IMR-90 (cell line): ENCODE measurements around the gene SRRM1. TPM values are rescaled to one million over a fixed set of nuclear protein-coding genes. Genes with fewer than 3 reads are reported as not detected.
A peak's percentile ranks its signal among the peaks of the same experiment; 100 is the strongest.

ENCODE experiments used
- ATAC-seq: fragments of 200-7000 bp; cut with Tn5 transposase; 2 replicates; pipeline ENCODE4 v1.9.1; 2020; ENCODE audit warnings: low read depth, mild to moderate bottlenecking, moderate library complexity
- BruUV-seq: library from RNA; stranded (reverse); fragments of 400-500 nt; replicated peaks from 2 replicates; lab custom pipeline; 2021; lab: Mats Ljungman, UMichigan
- CTCF ChIA-PET: fragments of 300-600 bp; formaldehyde crosslinking; extraction: SDS; loops from one replicate; lab custom pipeline; 2021; ENCODE audit warnings: antibody characterized with exemption; lab: Yijun Ruan, JAX
- POLR2A ChIA-PET: fragments of 300-600 bp; sonication (Branson Sonifier 250); formaldehyde crosslinking; loops from one replicate; lab custom pipeline; 2022; ENCODE audit warnings: antibody characterized with exemption; ENCODE audit not compliant: unreplicated experiment; lab: Charles Lee
- DNase-seq: peaks from one replicate; pipeline ENCODE4 v3.0.0; 2013
- H2AFZ ChIP-seq: replicated peaks from 2 replicates; pipeline ENCODE3; 2013; ENCODE audit warnings: low read length, mild to moderate bottlenecking; ENCODE audit not compliant: poor library complexity
- H2AK5ac ChIP-seq: 2 replicates; pipeline ENCODE4 v1.6.1; 2013; ENCODE audit warnings: low read depth, low read length, inconsistent platforms
- H2AK9ac ChIP-seq: replicated peaks from 2 replicates; pipeline ENCODE3; 2013; ENCODE audit warnings: mild to moderate bottlenecking, low read depth, low read length, moderate library complexity; ENCODE audit not compliant: poor library complexity
- H2BK120ac ChIP-seq: 2 replicates; pipeline ENCODE4 v1.6.1; 2013; ENCODE audit warnings: low read depth, low read length, inconsistent platforms
- H2BK15ac ChIP-seq: 3 replicates; pipeline ENCODE4 v1.6.1; 2013; ENCODE audit warnings: low read depth, low read length, inconsistent platforms
- H2BK20ac ChIP-seq: 2 replicates; pipeline ENCODE4 v1.6.1; 2013; ENCODE audit warnings: low read depth, mild to moderate bottlenecking, inconsistent platforms, low read length, moderate library complexity
- H2BK5ac ChIP-seq: 2 replicates; pipeline ENCODE4 v1.6.1; 2013; ENCODE audit warnings: mild to moderate bottlenecking, low read depth, low read length, inconsistent platforms; ENCODE audit not compliant: poor library complexity, severe bottlenecking
- H3K14ac ChIP-seq: replicated peaks from 2 replicates; pipeline ENCODE4 v1.6.1; 2013; ENCODE audit warnings: low read depth, low read length, inconsistent platforms
- H3K18ac ChIP-seq: 2 replicates; pipeline ENCODE4 v1.6.1; 2013; ENCODE audit warnings: low read depth, low read length, control low read depth
- H3K23ac ChIP-seq: 2 replicates; pipeline ENCODE4 v1.6.1; 2013; ENCODE audit warnings: low read depth, low read length, inconsistent platforms
- H3K27ac ChIP-seq: 2 replicates; pipeline ENCODE4 v1.5.1; 2013; ENCODE audit warnings: mild to moderate bottlenecking, control low read depth, low read length; ENCODE audit not compliant: insufficient read depth
- H3K27me3 ChIP-seq: 2 replicates; pipeline ENCODE4 v1.6.1; 2013; ENCODE audit warnings: low read length; ENCODE audit not compliant: control insufficient read depth, insufficient read depth
- H3K36me3 ChIP-seq: 2 replicates; pipeline ENCODE4 v1.6.1; 2013; ENCODE audit warnings: low read length, mixed read lengths; ENCODE audit not compliant: control insufficient read depth, insufficient read depth
- H3K4ac ChIP-seq: 2 replicates; pipeline ENCODE4 v1.6.1; 2013; ENCODE audit warnings: low read depth, low read length, inconsistent platforms
- H3K4me1 ChIP-seq: 2 replicates; pipeline ENCODE4 v1.6.1; 2013; ENCODE audit warnings: low read length, mixed read lengths; ENCODE audit not compliant: control insufficient read depth, insufficient read depth
- H3K4me2 ChIP-seq: 2 replicates; pipeline ENCODE4 v1.6.1; 2013; ENCODE audit warnings: low read depth, mild to moderate bottlenecking, control low read depth, low read length, moderate library complexity
- H3K4me3 ChIP-seq: 2 replicates; pipeline ENCODE4 v1.5.1; 2013; ENCODE audit warnings: low read depth, mild to moderate bottlenecking, control low read depth, low read length, moderate library complexity; ENCODE audit not compliant: insufficient read depth
- H3K56ac ChIP-seq: 2 replicates; pipeline ENCODE4 v1.6.1; 2013; ENCODE audit warnings: low read length, inconsistent platforms; ENCODE audit not compliant: insufficient read depth; ENCODE audit errors: extremely low read depth
- H3K79me1 ChIP-seq, 2 experiments: 2 replicates each; pipeline ENCODE4 v1.6.1; 2013; ENCODE audit warnings: low read length in 2 of 2, inconsistent platforms in 1 of 2, low read depth in 1 of 2
- H3K9ac ChIP-seq: 2 replicates; pipeline ENCODE4 v1.6.1; 2013; ENCODE audit warnings: low read depth, low read length, control low read depth
- H3K9me1 ChIP-seq: 2 replicates; pipeline ENCODE4 v1.6.1; 2013; ENCODE audit warnings: low read length, inconsistent platforms; ENCODE audit not compliant: insufficient read depth
- H3K9me3 ChIP-seq: 2 replicates; pipeline ENCODE4 v1.6.1; 2013; ENCODE audit warnings: low read length; ENCODE audit not compliant: control insufficient read depth, insufficient read depth
- H4K20me1 ChIP-seq: 2 replicates; pipeline ENCODE4 v1.6.1; 2013; ENCODE audit warnings: low read length, inconsistent platforms; ENCODE audit not compliant: insufficient read depth
- H4K5ac ChIP-seq: 2 replicates; pipeline ENCODE4 v1.6.1; 2013; ENCODE audit warnings: mild to moderate bottlenecking, low read depth, low read length, control low read depth
- H4K8ac ChIP-seq, 2 experiments: 2 replicates each; pipeline ENCODE4 v1.6.1; 2013; ENCODE audit warnings: low read depth in 2 of 2, low read length in 2 of 2, control low read depth in 1 of 2, inconsistent platforms in 1 of 2
- H4K91ac ChIP-seq: 2 replicates; pipeline ENCODE4 v1.6.1; 2013; ENCODE audit warnings: low read depth, low read length, inconsistent platforms; ENCODE audit not compliant: insufficient read depth
- NFE2L2 ChIP-seq: fragments of 150-350 bp; IDR thresholded peaks from 2 replicates; pipeline ENCODE4 v1.6.1; 2016; ENCODE audit warnings: low read depth, mild to moderate bottlenecking, low read length
- WGBS, 2 experiments: methylation state at CpG; one replicate each; pipeline versions ENCODE4 v1.1.5 to v1.1.7; 2013; ENCODE audit warnings: missing lambda C conversion rate in 2 of 2; ENCODE audit not compliant: insufficient read length in 1 of 2; ENCODE audit errors: extremely low coverage in 2 of 2; 5-methylcytosine and 5-hydroxymethylcytosine counted together
- dilution Hi-C: fragments of 300-500 bp; cut with HindIII; formaldehyde crosslinking; loops from one replicate; pipeline ENCODE4 v1.14.3; 2018; ENCODE audit warnings: low sequenced_read_pairs; ENCODE audit not compliant: unreplicated experiment
- in situ Hi-C: fragments of 300-500 bp; cut with MboI; formaldehyde crosslinking; loops from 3 replicates; pipeline ENCODE4 v1.14.3; 2019; ENCODE audit warnings: low sequenced_read_pairs, inconsistent platforms, mixed read lengths
- intact Hi-C: fragments of 100-400 bp; cut with micrococcal nuclease; formaldehyde crosslinking; loops from 2 replicates; pipeline ENCODE4 v1.10.0; 2022
- polyA plus RNA-seq, 3 experiments: library from polyadenylated mRNA; depleted of rRNA; stranded (reverse); fragments of >200 nt; gene quantifications; 2 replicates each; pipeline ENCODE4 v1.2.3, GENCODE V29; 2012; ENCODE audit warnings: low replicate concordance in 1 of 3
- total RNA-seq: library from RNA; depleted of rRNA; stranded (reverse); fragments of >200 nt; gene quantifications from 2 replicates; pipeline ENCODE4 v1.2.3, GENCODE V29; 2012

SRRM1 gene
- total and polyA plus RNA-seq, 2 of the 4 experiments (the other 2 are of a cell fraction), result 13.6 to 94.1 TPM

DNA sequence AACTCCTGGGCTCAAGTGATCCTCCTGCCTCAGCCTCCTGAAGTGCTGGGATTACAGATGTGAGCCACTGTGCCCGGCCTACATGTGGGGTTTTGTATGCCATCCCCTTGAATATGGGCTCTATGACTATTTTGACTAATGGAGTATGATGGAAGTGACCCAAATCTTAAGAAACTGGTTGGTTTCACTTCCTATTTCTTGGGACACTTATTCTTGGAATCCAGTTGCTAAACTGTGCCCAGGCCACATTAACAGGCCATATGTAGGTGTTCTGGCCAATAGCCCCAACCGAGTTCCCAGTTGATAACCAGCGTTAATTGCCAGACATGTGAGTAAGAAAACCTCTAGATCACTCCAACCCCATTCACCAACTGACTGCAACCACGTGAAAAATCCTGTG, 65.8 kb downstream of the SRRM1 start:
- Histone ChIP-seq H3K4me3 (no peak overlapping the region), H3K36me3 (no peaks in the 10 kb centered on the region), H3K9me3 (no peaks in the 10 kb centered on the region), H3K4me2 (no peak overlapping the region), H3K4ac (peak overlapping the region; percentile 62), H2AFZ (no peak overlapping the region), H2BK5ac (no peak overlapping the region), H3K4me1 (peaks cover 27% of the 10 kb centered on the region), H3K23ac (no peak overlapping the region), H3K27me3 (no peaks in the 10 kb centered on the region), H3K18ac (no peak overlapping the region), H3K9me1 (peaks cover 26% of the 10 kb centered on the region), H4K91ac (peak overlapping the region; percentile 50; the same call in 1 of the 2 replicates), H4K5ac (no peak overlapping the region), H2BK20ac (peak overlapping the region; percentile 77; the same call in 1 of the 2 replicates), H2BK15ac (no peak overlapping the region), H4K8ac (no peak overlapping the region), H3K14ac (0 out of 2 replicates have a peak overlapping the region, but pooled peaks have one; percentile 37), H3K79me1 (peaks cover 0 to 39% of the 10 kb centered on the region in 2 experiments; a peak in 2 of 4 replicates), H4K20me1 (no peaks in the 10 kb centered on the region), H3K9ac (no peak overlapping the region), H3K27ac (no peak overlapping the region), H2AK9ac (no peak overlapping the region), H3K56ac (no peak overlapping the region), H2AK5ac (peak overlapping the region; percentile 56; the same call in 1 of the 2 replicates), H2BK120ac (peak overlapping the region; percentile 46; the same call in 1 of the 2 replicates)
- POLR2A ChIA-PET, result no interaction called here
- in situ Hi-C loops (no loop called here), dilution Hi-C loops (no loop called here), intact Hi-C loops (no loop called here)
- no CpG with 5 or more reads among the region's 4 CpGs for WGBS, 2 experiments
- DNase-seq (no peak), ATAC-seq (no peak)
- BruUV-seq, result no TSS peak
- no peak for TF ChIP-seq NFE2L2
- CTCF ChIA-PET, result no interaction called here
